ENCODE results near the gene PTBP1.

PTBP1 gene

GRCh38 chr19:796692-797527 is at the start of gene PTBP1:
PTBP1 (plus strand) TSS chr19:797452; CDS start chr19:797498, 46 bp downstream.
- DNase-seq = peak; percentile 100

GRCh38 chr19:748274-748598 is 49.0 kb upstream of the PTBP1 start:
- no peak for DNase-seq

DNA sequence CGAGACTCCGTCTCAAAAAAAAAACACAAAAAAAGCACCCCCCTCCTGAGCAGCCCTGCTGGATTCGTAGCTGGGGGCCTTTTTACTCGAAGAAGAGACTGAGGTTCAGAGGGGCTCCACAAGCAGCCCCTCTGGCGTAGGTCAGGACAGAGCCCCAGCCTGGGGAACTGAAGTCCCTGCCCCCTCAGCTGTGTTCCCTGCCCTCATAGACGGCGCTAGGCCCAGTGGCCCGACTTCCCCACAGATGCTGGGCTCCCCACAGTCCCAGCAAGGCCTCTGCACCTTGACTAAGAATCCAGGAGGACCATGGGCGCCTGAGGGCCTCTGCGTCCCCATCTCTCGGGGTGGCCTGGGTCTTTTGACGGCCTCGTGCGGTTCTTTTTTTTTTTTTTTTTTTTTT is 47.4 kb upstream of the PTBP1 start:
- DNase-seq = no peak

- DNase-seq = no peak
These were observed 46.4 kb upstream of the PTBP1 start, which contains the start of gene MISP for GRCh38 chr19:750640-751423. MISP (plus strand) TSS chr19:751112; CDS start chr19:756947, 5,835 bp downstream.

GRCh38 chr19:751501-752341 is 45.5 kb upstream of the PTBP1 start:
- DNase-seq = peak; percentile 91

DNA sequence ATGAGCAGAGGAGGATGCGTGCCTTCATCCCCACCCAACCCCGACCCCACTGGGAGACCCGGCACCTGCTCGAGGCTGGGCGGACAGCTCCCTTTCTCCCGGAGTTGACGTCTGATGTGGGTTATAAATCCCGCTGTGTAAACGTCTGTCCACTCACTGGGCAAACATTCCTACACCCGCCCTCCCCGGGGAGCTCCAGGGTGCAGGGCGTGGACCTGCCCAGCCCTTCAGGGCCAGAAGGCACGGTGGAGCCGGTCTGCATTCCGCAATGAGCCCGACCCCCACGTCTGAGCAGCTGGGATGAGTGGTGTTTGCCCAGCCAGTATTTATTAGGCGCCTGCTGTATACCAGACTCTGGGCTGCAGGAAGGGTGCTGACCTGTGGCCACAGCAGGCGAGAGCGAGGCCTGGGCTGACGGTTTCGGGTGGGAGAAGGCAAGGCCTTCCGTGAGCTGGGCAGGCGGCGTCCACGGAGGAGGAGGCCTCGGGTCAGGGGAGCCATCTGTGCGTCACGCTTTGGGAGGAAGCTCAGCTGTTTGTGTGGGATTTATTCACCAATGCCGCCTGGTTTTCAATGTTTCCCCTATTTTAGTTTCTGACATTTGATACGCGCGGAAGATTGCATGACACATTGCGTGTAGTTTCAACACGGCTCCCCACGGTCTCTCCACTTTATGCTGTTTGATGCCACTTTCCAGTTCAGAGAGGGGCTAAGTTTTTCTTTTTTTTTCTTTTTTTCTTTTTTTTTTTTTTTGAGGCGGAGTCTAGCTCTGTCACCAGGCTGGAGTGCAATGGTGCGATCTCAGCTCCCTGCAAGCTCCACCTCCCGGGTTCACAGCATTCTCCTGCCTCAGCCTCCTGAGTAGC is 44.4 kb upstream of the PTBP1 start:
- peak; percentile 89 for DNase-seq

DNA sequence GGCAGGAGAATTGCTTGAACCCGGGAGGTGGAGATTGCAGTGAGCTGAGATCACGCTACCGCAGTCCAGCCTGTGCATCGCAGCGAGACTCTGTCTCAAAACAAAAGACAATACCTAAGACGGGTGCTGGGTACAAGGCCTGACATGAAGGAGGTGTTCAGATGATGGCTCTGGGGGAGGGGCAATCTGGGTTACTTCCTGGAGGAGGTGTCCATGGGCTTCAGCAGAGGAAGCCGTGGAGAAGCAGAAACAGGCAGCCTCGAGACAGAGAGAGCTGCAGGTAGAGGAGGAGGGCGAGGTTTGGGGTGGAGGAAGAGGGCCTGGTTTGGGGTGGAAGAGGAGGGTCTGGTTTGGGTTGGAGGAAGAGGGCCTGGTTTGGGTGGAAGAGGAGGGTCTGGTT is 42.7 kb upstream of the PTBP1 start:
- DNase-seq = no peak

- DNase-seq = no peak
These were observed 42.2 kb upstream of the PTBP1 start for GRCh38 chr19:755063-755462.

GRCh38 chr19:756236-756635 is 41.0 kb upstream of the PTBP1 start:
- DNase-seq = peak; percentile 46

- DNase-seq = no peak
These were observed 40.2 kb upstream of the PTBP1 start for GRCh38 chr19:756821-757688.

GRCh38 chr19:757811-758668 is 39.2 kb upstream of the PTBP1 start:
- no peak for DNase-seq

- no peak for DNase-seq
These were observed 34.1 kb upstream of the PTBP1 start for GRCh38 chr19:763181-763580.

DNA sequence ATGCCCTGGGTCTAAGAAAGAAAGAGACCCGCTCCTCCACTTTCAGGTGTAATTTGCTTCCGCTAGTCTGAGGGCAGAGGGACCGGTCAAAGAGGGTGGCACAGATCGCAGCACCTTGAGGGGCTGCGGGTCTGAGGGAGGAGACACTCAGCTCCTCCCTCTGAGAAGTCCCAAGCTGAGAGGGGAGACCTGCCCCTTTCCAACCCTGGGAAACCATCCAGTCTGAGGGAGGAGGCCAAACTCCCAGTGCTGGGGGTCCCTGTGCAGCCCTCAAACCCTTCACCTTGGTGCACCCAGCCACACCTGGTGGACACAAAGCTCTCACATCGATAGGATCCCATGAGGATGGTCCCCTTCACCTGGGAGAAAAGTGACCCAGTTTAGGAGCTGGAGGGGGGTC is 33.4 kb upstream of the PTBP1 start:
- no peak for DNase-seq

GRCh38 chr19:764301-764700 is 33.0 kb upstream of the PTBP1 start:
- no peak for DNase-seq

DNA sequence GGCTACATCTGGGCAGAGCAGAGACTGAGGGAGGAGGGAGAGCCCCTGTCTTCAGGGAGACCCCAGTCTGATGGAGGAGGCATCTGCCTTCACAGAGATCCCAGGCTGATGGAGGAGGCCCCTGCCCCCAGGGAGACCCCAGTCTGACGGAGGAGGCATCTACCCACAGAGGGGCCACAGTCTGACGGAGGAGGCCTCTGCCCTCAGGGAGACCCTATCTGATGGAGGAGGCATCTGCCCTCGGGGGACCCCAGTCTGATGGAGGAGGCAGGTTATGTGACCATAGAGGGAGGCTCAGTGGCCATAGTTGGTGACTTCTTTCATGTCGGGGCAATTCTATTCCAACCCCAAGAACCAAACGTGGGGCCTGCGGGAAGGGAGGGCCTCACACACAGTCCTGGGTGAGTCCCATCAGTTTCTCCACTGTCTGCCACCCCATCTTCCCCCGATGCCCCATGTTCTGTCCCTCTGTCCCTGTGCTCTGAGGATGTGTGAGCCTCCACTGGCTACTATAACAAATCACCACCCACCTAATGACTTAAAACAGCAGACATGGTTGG is 32.0 kb upstream of the PTBP1 start:
- DNase-seq = no peak

GRCh38 chr19:768424-768823 is 28.8 kb upstream of the PTBP1 start:
- peak; percentile 88 for DNase-seq

- no peak for DNase-seq
These were observed 27.6 kb upstream of the PTBP1 start for GRCh38 chr19:769616-770015.

DNA sequence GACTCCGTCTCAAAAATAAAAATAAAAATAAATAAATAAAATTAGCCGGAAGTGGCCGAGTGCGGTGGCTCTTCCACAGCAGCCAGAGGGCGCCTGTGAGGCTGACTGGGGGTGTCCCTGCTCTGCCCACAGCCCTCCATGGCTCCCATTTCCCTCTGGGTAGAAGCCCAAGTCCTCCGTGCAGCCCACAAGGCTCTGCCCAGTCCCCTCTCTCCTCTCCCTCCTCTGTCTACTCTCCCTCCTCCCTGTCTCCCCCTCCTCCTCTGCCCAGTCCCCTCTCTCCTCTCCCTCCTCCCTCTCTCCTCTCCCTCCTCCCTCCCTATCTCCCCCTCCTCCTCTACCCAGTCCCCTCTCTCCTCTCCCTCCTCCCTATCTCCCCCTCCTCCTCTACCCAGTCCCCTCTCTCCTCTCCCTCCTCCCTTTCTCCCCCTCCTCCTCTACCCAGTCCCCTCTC is 25.9 kb upstream of the PTBP1 start:
- DNase-seq = peak; percentile 64

GRCh38 chr19:772063-772462 is 25.2 kb upstream of the PTBP1 start:
- no peak for DNase-seq

Data from EL (cell line).